K562 (cell line): ENCODE measurements around the gene TBC1D2B. TPM values are rescaled to one million over a fixed set of nuclear protein-coding genes. Genes with fewer than 3 reads are reported as not detected.

Source experiments
- ATAC-seq: fragments of 200-7000 bp; cut with Tn5 transposase; 3 replicates; pipeline ENCODE4 v1.9.1; 2020; ENCODE audit warnings: moderate library complexity
- BruUV-seq: library from RNA; stranded (reverse); fragments of 400-500 nt; replicated peaks from 2 replicates; lab custom pipeline; 2021; lab: Mats Ljungman, UMichigan
- CTCF ChIA-PET: fragments of 300-600 bp; formaldehyde crosslinking; extraction: SDS; loops from one replicate; lab custom pipeline; 2021; ENCODE audit warnings: low intra/inter-chr PET ratio; lab: Yijun Ruan, JAX
- POLR2A ChIA-PET: fragments of 300-600, 350-650 bp; sonication (Branson Sonifier 250); formaldehyde crosslinking; extraction: SDS; loops from one replicate; lab custom pipeline; 2021; ENCODE audit warnings: antibody characterized with exemption, inconsistent platforms; lab: Yijun Ruan, JAX
- DNase-seq, 4 experiments: peaks; one replicate each; pipeline versions ENCODE4 v3.0.0 to v3.0.0-alpha.2; 2011 to 2018; ENCODE audit warnings: low spot score in 3 of 4, mixed read lengths in 3 of 4; ENCODE audit errors: extremely low read depth in 1 of 4
- FAIRE-seq: peaks from 2 replicates; lab custom pipeline; 2011; peaks lifted over from hg19 to GRCh38; lab: Jason Lieb, UNC
- H2AFZ ChIP-seq: 2 replicates; pipeline ENCODE4 v1.6.0; 2011; ENCODE audit warnings: low read depth, low read length, control low read depth, inconsistent platforms
- H3K27ac ChIP-seq: fragments of 200-600 bp; 3 replicates; pipeline ENCODE4 v1.8.0; 2011; ENCODE audit warnings: low read depth, mild to moderate bottlenecking, control low read depth, inconsistent platforms, low read length, moderate library complexity, mixed read lengths; ENCODE audit errors: extremely low read depth
- H3K27me3 ChIP-seq, 2 experiments: fragments of 300-600 bp in 1 of 2; 2 replicates in 1 of 2; 3 replicates in 1 of 2; pipeline versions ENCODE4 v1.6.0 to v1.8.0; 2011; ENCODE audit warnings: inconsistent platforms in 2 of 2, low read length in 2 of 2, mild to moderate bottlenecking in 1 of 2, mixed read lengths in 1 of 2, moderate library complexity in 1 of 2; ENCODE audit not compliant: control insufficient read depth in 2 of 2, insufficient read depth in 2 of 2
- H3K36me3 ChIP-seq: fragments of 300-600 bp; 3 replicates; pipeline ENCODE4 v1.8.0; 2011; ENCODE audit warnings: mild to moderate bottlenecking, low read length, inconsistent platforms; ENCODE audit not compliant: control insufficient read depth, insufficient read depth
- H3K4me1 ChIP-seq, 2 experiments: fragments of 200-600 bp in 1 of 2; replicated peaks in 1 of 2; 2 replicates in 1 of 2; 3 replicates in 1 of 2; pipeline versions ENCODE4 v1.5.1 to v1.8.0; 2011; ENCODE audit warnings: inconsistent platforms in 2 of 2, low read length in 2 of 2, mild to moderate bottlenecking in 1 of 2, mixed read lengths in 1 of 2, moderate library complexity in 1 of 2; ENCODE audit not compliant: control insufficient read depth in 2 of 2, insufficient read depth in 2 of 2
- H3K4me2 ChIP-seq: 2 replicates; pipeline ENCODE4 v1.6.1; 2011; ENCODE audit warnings: low read length, control low read depth, inconsistent platforms, mixed read lengths; ENCODE audit not compliant: insufficient read depth
- H3K4me3 ChIP-seq: fragments of 200-600 bp; sonication (generic), shearing (Covaris generic); 2 replicates; pipeline ENCODE4 v1.5.1; 2016; ENCODE audit warnings: control low read depth, inconsistent platforms
- H3K79me2 ChIP-seq: fragments of 200-600 bp; 3 replicates; pipeline ENCODE4 v1.8.0; 2011; ENCODE audit warnings: low read length, inconsistent platforms; ENCODE audit not compliant: control insufficient read depth, insufficient read depth
- H3K9ac ChIP-seq, 2 experiments: 2 replicates each; pipeline versions ENCODE4 v1.6.0 to v1.6.1; 2011; ENCODE audit warnings: low read depth in 2 of 2, low read length in 2 of 2, control low read depth in 1 of 2, inconsistent platforms in 1 of 2, mild to moderate bottlenecking in 1 of 2, mixed read lengths in 1 of 2; ENCODE audit not compliant: insufficient read depth in 1 of 2
- H3K9me1 ChIP-seq: one replicate; pipeline ENCODE4 v1.6.0; 2011; ENCODE audit warnings: inconsistent platforms, mild to moderate bottlenecking, low read length, moderate library complexity; ENCODE audit not compliant: control insufficient read depth, insufficient read depth
- H3K9me3 ChIP-seq: replicated peaks from 2 replicates; pipeline ENCODE4 v1.5.1; 2011; ENCODE audit warnings: low read depth, low read length, inconsistent platforms; ENCODE audit not compliant: control insufficient read depth, insufficient read depth
- H4K20me1 ChIP-seq: replicated peaks from 2 replicates; pipeline ENCODE4 v1.6.1; 2011; ENCODE audit warnings: low read length, inconsistent platforms, mixed read lengths; ENCODE audit not compliant: control insufficient read depth, insufficient read depth
- E4F1 ChIP-seq: fragments of 250-450 bp; sonication (Bioruptor Pico); IDR thresholded peaks from 2 replicates; pipeline ENCODE4 v1.5.0; 2021; ENCODE audit warnings: mild to moderate bottlenecking, borderline replicate concordance
- HEY1 ChIP-seq: fragments of 250-450 bp; sonication (Bioruptor Pico); IDR thresholded peaks from 2 replicates; pipeline ENCODE4 v1.5.0; 2020; ENCODE audit warnings: mild to moderate bottlenecking, moderate library complexity, borderline replicate concordance
- KLF6 ChIP-seq: fragments of 250-450 bp; sonication (Bioruptor Pico); IDR thresholded peaks from 2 replicates; pipeline ENCODE4 v1.4.0; 2020; ENCODE audit warnings: mild to moderate bottlenecking, moderate library complexity, borderline replicate concordance
- NONO ChIP-seq, 2 experiments: fragments of 200-400 bp in 1 of 2; fragments of 450-650 bp in 1 of 2; formaldehyde crosslinking in 1 of 2; IDR thresholded peaks; 2 replicates each; pipeline ENCODE4 v1.6.1; 2017; ENCODE audit warnings: low read depth in 2 of 2, mild to moderate bottlenecking in 2 of 2, moderate library complexity in 2 of 2, low read length in 1 of 2
- TAL1 ChIP-seq: fragments of 450-650 bp; IDR thresholded peaks from 2 replicates; pipeline ENCODE4 v1.6.1; 2016; ENCODE audit warnings: mild to moderate bottlenecking
- TFAM ChIP-seq: fragments of 250-450 bp; sonication (Bioruptor Pico); conservative IDR thresholded peaks from 2 replicates; pipeline ENCODE4 v1.5.0; 2021; ENCODE audit warnings: mild to moderate bottlenecking, moderate library complexity
- TGIF2 ChIP-seq: sonication (generic); formaldehyde crosslinking; IDR thresholded peaks from 2 replicates; pipeline ENCODE4 v1.8.1; 2022; ENCODE audit warnings: mild to moderate bottlenecking, missing genetic modification reagents, moderate library complexity
- ZBTB7A ChIP-seq: IDR thresholded peaks from 2 replicates; pipeline ENCODE4 v1.6.1; 2011; ENCODE audit warnings: low read depth, mild to moderate bottlenecking, low read length, moderate library complexity, borderline replicate concordance; ENCODE audit not compliant: control insufficient read depth
- ZC3H8 ChIP-seq: fragments of 450-650 bp; IDR thresholded peaks from 2 replicates; pipeline ENCODE4 v1.6.1; 2017
- ZKSCAN1 ChIP-seq: fragments of 150-350 bp; IDR thresholded peaks from 2 replicates; pipeline ENCODE4 v1.6.1; 2016; ENCODE audit warnings: low read depth, low read length
- WGBS: fragments of 100-300 bp; shearing (Covaris generic); methylation state at CpG from one replicate; pipeline ENCODE4 v1.1.6; 2016; ENCODE audit warnings: low coverage, mixed read lengths; ENCODE audit not compliant: insufficient coverage; ENCODE audit errors: missing lambda C conversion rate; 5-methylcytosine and 5-hydroxymethylcytosine counted together
- in situ Hi-C: fragments of 300-500 bp; cut with MboI; formaldehyde crosslinking; loops from 4 replicates; pipeline ENCODE4 v1.15.0; 2018; ENCODE audit warnings: inconsistent platforms, mixed read lengths
- intact Hi-C: fragments of 100-400 bp; cut with micrococcal nuclease; formaldehyde crosslinking; loops from 2 replicates; pipeline ENCODE4 v1.14.2; 2022
- polyA plus RNA-seq, 8 experiments: library from polyadenylated mRNA; depleted of rRNA in 4 of 8; stranded (reverse) in 5 of 8; unstranded in 3 of 8; fragments of >200 nt; fragmentation: Nextera tagmentation in 2 of 8; fragmentation: Illumina TruSeq in 1 of 8; extraction: Ambion mirVana in 2 of 8; extraction: Trizol in 1 of 8; gene quantifications; 2 replicates each; pipeline versions ENCODE4 v1.2.1 to v1.2.3, GENCODE V29; 2011 to 2014; ENCODE audit warnings: inconsistent platforms in 1 of 8, missing spikeins in 1 of 8
- total RNA-seq, 7 experiments: library from RNA; depleted of rRNA in 6 of 7; stranded (reverse); fragments of >200 nt in 6 of 7; fragmentation: Illumina TruSeq in 2 of 7; extraction: Trizol in 2 of 7; gene quantifications; 2 replicates each; pipeline versions ENCODE4 v1.2.1 to v1.2.3, GENCODE V29; 2011 to 2021; ENCODE audit warnings: low replicate concordance in 1 of 7

Gene TBC1D2B
- total and polyA plus RNA-seq, 9 of the 15 experiments (the other 6 are each of a cell fraction or from before 2014, with no cell fraction given): 0.15 to 16.3 (median 8.9) TPM

GRCh38 chr15:78050826-78051225, 26.7 kb downstream of the TBC1D2B start:
- ChIA-PET POLR2A (interaction anchor here (0.6 to 1.3 kb wide), 3 partner anchors 9 to 822 kb away, joined by 3 to 5 read pairs (median 3); no protein-coding TSS in a partner anchor), CTCF (no interaction called here)
- Histone ChIP-seq H3K27me3 (no peaks in the 10 kb centered on the region), H3K27ac (no peak overlapping the region), H3K9me3 (no peaks in the 10 kb centered on the region), H3K9me1 (no peaks in the 10 kb centered on the region), H3K36me3 (peaks cover 9% of the 10 kb centered on the region; the same call in 2 of the 3 replicates), H3K4me2 (no peak overlapping the region), H2AFZ (no peak overlapping the region), H3K4me1 (no peaks in the 10 kb centered on the region), H3K79me2 (no peaks in the 10 kb centered on the region), H3K9ac (no peak overlapping the region), H3K4me3 (no peak overlapping the region), H4K20me1 (peaks cover 5% of the 10 kb centered on the region; the same call in 1 of the 2 replicates)
- TF ChIP-seq KLF6: no peak
- no peak for TF ChIP-seq ZC3H8
- TF ChIP-seq TFAM (CRISPR knock-in tag): no peak
- no peak for TF ChIP-seq TGIF2 (CRISPR knock-in tag)
- TF ChIP-seq ZKSCAN1: no peak
- TF ChIP-seq E4F1: no peak
- TF ChIP-seq NONO (IDR thresholded peaks at IDR 0.05; ENCODE audit: low read depth in 2 of 2, low read length in 1 of 2): no peak
- TF ChIP-seq TAL1: no peak
- no peak for TF ChIP-seq ZBTB7A
- no peak for TF ChIP-seq HEY1 (CRISPR knock-in tag)
- FAIRE-seq (no peak), DNase-seq (no peak), ATAC-seq (no peak)
- no TSS peak for BruUV-seq
- intact Hi-C loops (no loop called here), in situ Hi-C loops (no loop called here)
- 33% methylated on average over 1 of the region's 1 CpG for WGBS
